GM12878 (cell line): ENCODE results near the gene MAP6D1.

Source experiments
- ATF2 ChIP-seq: IDR thresholded peaks from 2 replicates; pipeline ENCODE4 v1.6.1; 2012; ENCODE audit warnings: low read length, inconsistent platforms
- BCL3 ChIP-seq: IDR thresholded peaks from 2 replicates; pipeline ENCODE4 v1.6.1; 2011; ENCODE audit warnings: borderline replicate concordance, low read depth, mild to moderate bottlenecking, moderate library complexity, low read length; ENCODE audit not compliant: insufficient read depth, poor library complexity, severe bottlenecking
- CEBPZ ChIP-seq: fragments of 150-350 bp; IDR thresholded peaks from 2 replicates; pipeline ENCODE4 v1.6.1; 2016; ENCODE audit warnings: low read depth, low read length
- CTCF ChIP-seq, 3 experiments: IDR thresholded peaks in 2 of 3; conservative IDR thresholded peaks in 1 of 3; 2 replicates each; pipeline ENCODE4 v1.5.1; 2011; ENCODE audit warnings: low read depth in 3 of 3, low read length in 3 of 3, mild to moderate bottlenecking in 3 of 3, control low read depth in 2 of 3, moderate library complexity in 2 of 3, inconsistent platforms in 1 of 3, mixed read lengths in 1 of 3; ENCODE audit not compliant: control insufficient read depth in 2 of 3, insufficient read depth in 1 of 3; ENCODE audit errors: extremely low read depth in 1 of 3
- EP300 ChIP-seq, 2 experiments: fragments of 150-350 bp in 1 of 2; IDR thresholded peaks; 2 replicates each; pipeline ENCODE4 v1.6.1; 2011 to 2012; ENCODE audit warnings: low read depth in 2 of 2, low read length in 2 of 2, borderline replicate concordance in 1 of 2, improper control_type of control experiment in 1 of 2, inconsistent platforms in 1 of 2; ENCODE audit not compliant: control insufficient read depth in 1 of 2
- EZH2 ChIP-seq: IDR thresholded peaks from 2 replicates; pipeline ENCODE4 v1.6.1; 2012; ENCODE audit warnings: low read depth, mild to moderate bottlenecking, control low read depth, inconsistent platforms, low read length, borderline replicate concordance; ENCODE audit not compliant: control insufficient read depth

- TF ChIP-seq CTCF (IDR thresholded peaks at IDR 0.05 in 2 of 3, conservative IDR thresholded peaks at IDR 0.05 in 1 of 3; ENCODE audit: control insufficient read depth in 2 of 3, extremely low read depth in 1 of 3, insufficient read depth in 1 of 3, low read depth in 3 of 3, low read length in 3 of 3) (no peak), EZH2 (no peak), CEBPZ (no peak), BCL3 (no peak), ATF2 (no peak), EP300 (IDR thresholded peaks at IDR 0.05; ENCODE audit: borderline replicate concordance in 1 of 2, control insufficient read depth in 1 of 2, low read depth in 2 of 2, low read length in 2 of 2) (no peak)
Measured at GRCh38 chr3:183766107-183766506, 59.3 kb downstream of the MAP6D1 start.
